Left lung (tissue), 10 donors: ENCODE measurements around the gene PMAIP1. TPM values are rescaled to one million over a fixed set of nuclear protein-coding genes. Genes with fewer than 3 reads are reported as not detected.

Experiments
- ATAC-seq: fragments of 200-7000 bp; cut with Tn5 transposase; one replicate; pipeline ENCODE4 v1.9.1; 2020; ENCODE audit warnings: moderate library complexity
- DNase-seq, 4 donors: peaks; one replicate each; pipeline ENCODE4 v3.0.0-alpha.2; 2013 to 2020
- H3K27ac ChIP-seq, 2 donors: fragments of 200-600 bp; sonication (generic) in 1 of 2; one replicate each; pipeline versions ENCODE4 v1.5.0 to v1.8.0; 2020 to 2021
- H3K27me3 ChIP-seq, 2 donors: fragments of 200-600 bp; sonication (generic) in 1 of 2; one replicate each; pipeline versions ENCODE4 v1.5.0 to v1.8.0; 2020 to 2021
- H3K36me3 ChIP-seq, 2 donors: fragments of 200-600 bp; sonication (generic) in 1 of 2; one replicate each; pipeline versions ENCODE4 v1.5.0 to v1.8.0; 2020 to 2021
- H3K4me1 ChIP-seq, 2 donors: fragments of 200-600 bp; one replicate each; pipeline ENCODE4 v1.8.0; 2021
- H3K4me3 ChIP-seq, 2 donors: fragments of 200-600 bp; sonication (generic) in 1 of 2; one replicate each; pipeline versions ENCODE4 v1.5.0 to v1.8.0; 2020 to 2021; ENCODE audit warnings: mild to moderate bottlenecking in 1 of 2
- H3K9me3 ChIP-seq, 2 donors: fragments of 200-600 bp; sonication (generic) in 1 of 2; one replicate each; pipeline versions ENCODE4 v1.5.0 to v1.8.0; 2020 to 2021
- intact Hi-C, 2 donors: fragments of 100-400 bp; cut with DNase I; formaldehyde crosslinking; loops; one replicate each; pipeline versions ENCODE4 v1.11.2 to v1.14.2; 2022
- polyA plus RNA-seq, 6 donors: library from polyadenylated mRNA; unstranded; fragments of 120-200 nt; gene quantifications; one replicate each; pipeline ENCODE4 v1.2.1, GENCODE V29; 2013; ENCODE audit not compliant: insufficient read length in 6 of 6
- total RNA-seq, 2 donors: library from RNA; stranded (reverse); fragmentation: NEBNext Ultra II Directional; extraction: Animal tissue kit (Norgen Biotek cat#: 25700); gene quantifications; one replicate each; pipeline ENCODE4 v1.2.1, GENCODE V29; 2021
- TF ChIP-seq, protein P1 (sequence below), 2 donors: fragments of 200-600 bp; sonication (generic) in 1 of 2; IDR thresholded peaks; one replicate each; pipeline versions ENCODE4 v1.5.0 to v1.8.0; 2021; ENCODE audit warnings: antibody characterized with exemption in 2 of 2
- donor health status: DM: no; HTN: yes; CAD: no.
- donor health status: DM: no; HTN: no; CAD: no.

The PMAIP1 gene
- total and polyA plus RNA-seq, 8 donors, result 1.2 to 5.9 (median 2.5) TPM

DNA sequence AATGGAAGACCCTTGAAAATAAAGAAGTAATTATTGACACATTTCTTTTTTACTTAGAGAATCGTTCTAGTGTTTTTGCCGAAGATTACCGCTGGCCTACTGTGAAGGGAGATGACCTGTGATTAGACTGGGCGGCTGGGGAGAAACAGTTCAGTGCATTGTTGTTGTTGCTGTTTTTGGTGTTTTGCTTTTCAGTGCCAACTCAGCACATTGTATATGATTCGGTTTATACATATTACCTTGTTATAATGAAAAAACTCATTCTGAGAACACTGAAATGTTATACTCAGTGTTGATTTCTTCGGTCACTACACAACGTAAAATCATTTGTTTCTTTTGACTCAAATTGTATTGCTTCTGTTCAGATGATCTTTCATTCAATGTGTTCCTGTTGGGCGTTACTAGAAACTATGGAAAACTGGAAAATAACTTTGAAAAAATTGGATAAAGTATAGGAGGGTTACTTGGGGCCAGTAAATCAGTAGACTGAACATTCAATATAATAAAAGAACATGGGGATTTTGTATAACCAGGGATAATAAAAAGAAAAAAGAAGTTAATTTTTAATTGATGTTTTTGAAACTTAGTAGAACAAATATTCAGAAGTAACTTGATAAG is 3.3 kb downstream of the PMAIP1 start:
- intact Hi-C loops, result no loop called here
- peaks cover 0 to 17% of the 10 kb centered on the region in 2 donors for H3K27me3 ChIP-seq
- ATAC-seq, result no peak

DNA sequence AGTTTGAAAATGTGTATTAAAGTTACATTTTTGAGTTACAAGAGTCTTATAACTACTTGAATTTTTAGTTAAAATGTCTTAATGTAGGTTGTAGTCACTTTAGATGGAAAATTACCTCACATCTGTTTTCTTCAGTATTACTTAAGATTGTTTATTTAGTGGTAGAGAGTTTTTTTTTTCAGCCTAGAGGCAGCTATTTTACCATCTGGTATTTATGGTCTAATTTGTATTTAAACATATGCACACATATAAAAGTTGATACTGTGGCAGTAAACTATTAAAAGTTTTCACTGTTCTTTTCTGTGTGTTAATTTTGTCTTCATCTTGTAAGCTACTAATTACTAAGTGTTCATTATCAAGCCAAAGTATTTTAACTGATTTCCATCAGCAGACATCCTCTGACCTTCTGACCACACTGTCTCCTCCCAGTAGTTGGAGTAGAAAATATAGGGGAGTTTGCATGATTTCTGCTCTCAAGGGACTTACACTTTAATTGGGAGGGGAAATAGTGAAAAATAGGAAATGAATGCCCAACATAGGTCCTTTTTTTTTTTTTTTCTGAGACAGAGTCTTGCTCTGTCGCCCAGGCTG is 4.3 kb downstream of the PMAIP1 start:
- DNase-seq (no peak), ATAC-seq (no peak)
- TF ChIP-seq, protein P1, sequence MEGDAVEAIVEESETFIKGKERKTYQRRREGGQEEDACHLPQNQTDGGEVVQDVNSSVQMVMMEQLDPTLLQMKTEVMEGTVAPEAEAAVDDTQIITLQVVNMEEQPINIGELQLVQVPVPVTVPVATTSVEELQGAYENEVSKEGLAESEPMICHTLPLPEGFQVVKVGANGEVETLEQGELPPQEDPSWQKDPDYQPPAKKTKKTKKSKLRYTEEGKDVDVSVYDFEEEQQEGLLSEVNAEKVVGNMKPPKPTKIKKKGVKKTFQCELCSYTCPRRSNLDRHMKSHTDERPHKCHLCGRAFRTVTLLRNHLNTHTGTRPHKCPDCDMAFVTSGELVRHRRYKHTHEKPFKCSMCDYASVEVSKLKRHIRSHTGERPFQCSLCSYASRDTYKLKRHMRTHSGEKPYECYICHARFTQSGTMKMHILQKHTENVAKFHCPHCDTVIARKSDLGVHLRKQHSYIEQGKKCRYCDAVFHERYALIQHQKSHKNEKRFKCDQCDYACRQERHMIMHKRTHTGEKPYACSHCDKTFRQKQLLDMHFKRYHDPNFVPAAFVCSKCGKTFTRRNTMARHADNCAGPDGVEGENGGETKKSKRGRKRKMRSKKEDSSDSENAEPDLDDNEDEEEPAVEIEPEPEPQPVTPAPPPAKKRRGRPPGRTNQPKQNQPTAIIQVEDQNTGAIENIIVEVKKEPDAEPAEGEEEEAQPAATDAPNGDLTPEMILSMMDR (IDR thresholded peaks at IDR 0.05), result no peak
- intact Hi-C loops, result no loop called here
- no peaks in the 10 kb centered on the region for H3K9me3 ChIP-seq
- H3K27me3 ChIP-seq, result peaks cover 0 to 17% of the 10 kb centered on the region in 2 donors
- peak overlapping the region in 1 of 2 donors; percentile 82 for H3K27ac ChIP-seq
- H3K4me3 ChIP-seq, result no peak overlapping the region
- no peaks in the 10 kb centered on the region for H3K36me3 ChIP-seq
- peaks cover 0 to 53% of the 10 kb centered on the region in 2 donors for H3K4me1 ChIP-seq

More for the DNA sequence above, 3.3 kb downstream of the PMAIP1 start:
- no peak overlapping the region for H3K27ac ChIP-seq
- H3K36me3 ChIP-seq, result no peaks in the 10 kb centered on the region
- TF ChIP-seq, protein P1 (IDR thresholded peaks at IDR 0.05), result no peak
- H3K4me1 ChIP-seq, result peaks cover 0 to 63% of the 10 kb centered on the region in 2 donors
- no peaks in the 10 kb centered on the region for H3K9me3 ChIP-seq
- H3K4me3 ChIP-seq, result no peak overlapping the region
- DNase-seq, result no peak

DNA sequence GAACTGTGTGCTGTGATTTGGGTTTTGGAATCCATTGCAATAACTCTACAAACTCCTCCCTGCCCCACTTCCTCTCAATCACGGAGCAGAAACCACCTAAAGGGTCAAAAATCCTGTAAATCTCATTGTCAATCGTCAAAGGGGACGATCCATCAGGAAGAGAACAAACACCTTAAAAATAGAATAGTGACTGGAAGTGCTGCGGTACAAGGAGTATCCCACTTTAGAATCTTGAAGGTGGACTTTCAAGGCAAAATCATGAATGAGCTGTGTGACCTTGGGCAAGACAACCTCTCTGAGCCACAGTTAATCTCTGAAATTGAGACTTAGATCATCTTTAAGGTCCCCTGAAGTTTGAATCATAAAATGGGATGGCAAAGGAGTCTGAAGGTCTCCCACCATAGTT is 5.9 kb downstream of the PMAIP1 start:
- Histone ChIP-seq H3K4me1 (peaks cover 0 to 50% of the 10 kb centered on the region in 2 donors), H3K27ac (peak overlapping the region in 1 of 2 donors; percentile 82), H3K4me3 (no peak overlapping the region), H3K27me3 (peaks cover 0 to 11% of the 10 kb centered on the region in 2 donors), H3K36me3 (no peaks in the 10 kb centered on the region), H3K9me3 (no peaks in the 10 kb centered on the region)
- ATAC-seq (no peak), DNase-seq (no peak)
- TF ChIP-seq, protein P1 (IDR thresholded peaks at IDR 0.05), result no peak
- intact Hi-C loops, result no loop called here

DNA sequence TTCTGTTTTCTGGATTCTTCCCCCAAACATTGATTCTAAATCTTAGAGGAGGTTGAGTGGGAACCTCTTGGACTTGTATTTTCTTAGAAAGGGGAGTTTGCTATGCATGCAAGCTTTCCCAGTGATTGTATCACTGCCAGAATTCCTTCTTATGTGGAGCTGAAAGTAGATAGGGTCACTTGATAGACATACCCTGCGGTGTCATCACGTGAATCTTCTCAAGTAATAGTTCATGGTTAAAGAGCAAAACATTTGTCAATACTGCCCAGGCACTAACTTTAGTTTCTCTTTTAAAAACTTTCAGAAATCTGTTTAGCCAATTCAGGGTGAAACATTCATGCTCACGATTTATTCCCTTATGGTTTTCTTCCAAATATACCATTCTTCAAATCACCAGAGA is 6.4 kb downstream of the PMAIP1 start:
- no peak overlapping the region for H3K4me3 ChIP-seq
- no peaks in the 10 kb centered on the region for H3K9me3 ChIP-seq
- H3K27ac ChIP-seq, result no peak overlapping the region
- no peaks in the 10 kb centered on the region for H3K36me3 ChIP-seq
- DNase-seq (no peak), ATAC-seq (no peak)
- H3K4me1 ChIP-seq, result peaks cover 0 to 50% of the 10 kb centered on the region in 2 donors
- intact Hi-C loops, result no loop called here
- TF ChIP-seq, protein P1 (IDR thresholded peaks at IDR 0.05), result no peak
- peaks cover 0 to 11% of the 10 kb centered on the region in 2 donors for H3K27me3 ChIP-seq

DNA sequence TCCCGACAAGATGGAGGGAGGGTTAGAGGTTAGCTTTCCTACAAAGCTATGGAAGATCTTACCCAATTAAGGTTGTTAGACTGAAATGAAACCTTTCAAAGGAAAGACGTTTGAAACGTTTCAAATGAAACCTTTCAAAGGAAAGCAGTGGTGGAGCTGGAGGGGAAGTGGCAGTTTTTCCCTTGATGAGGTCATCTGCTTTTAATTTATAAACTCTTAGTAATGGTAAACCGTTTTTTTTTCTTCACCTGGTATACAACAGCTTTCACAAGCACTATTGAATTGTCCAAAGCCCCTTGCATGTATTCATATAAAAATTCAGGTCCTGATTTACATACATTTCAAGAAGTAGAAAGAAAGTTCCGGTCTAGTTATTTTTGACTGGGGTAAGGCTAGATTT is 7.4 kb downstream of the PMAIP1 start:
- TF ChIP-seq, protein P1 (IDR thresholded peaks at IDR 0.05), result no peak
- Histone ChIP-seq H3K4me3 (no peak overlapping the region), H3K27ac (no peak overlapping the region), H3K27me3 (peaks cover 0 to 11% of the 10 kb centered on the region in 2 donors), H3K9me3 (no peaks in the 10 kb centered on the region), H3K36me3 (no peaks in the 10 kb centered on the region), H3K4me1 (peaks cover 0 to 47% of the 10 kb centered on the region in 2 donors)
- DNase-seq (no peak), ATAC-seq (no peak)
- intact Hi-C loops, result no loop called here
